Islet precursor cell (in vitro differentiated cells): ENCODE measurements around the gene DIP2C.
"Not testable (repeated sequence)": the region's sequence is repeated elsewhere in the genome, so short reads cannot be mapped to it uniquely, and the experiment has no call there.

Experiments
- DNase-seq: peaks from one replicate; pipeline ENCODE4 v3.0.0-alpha.2; 2018

The DIP2C gene

GRCh38 chr10:367636-368035 lies 321.8 kb downstream of the DIP2C start:
- no peak for DNase-seq

GRCh38 chr10:366186-366585 lies 323.3 kb downstream of the DIP2C start:
- no peak for DNase-seq

- no peak for DNase-seq
Observed at GRCh38 chr10:364267-364775, 325.1 kb downstream of the DIP2C start.

GRCh38 chr10:363152-363551 lies 326.3 kb downstream of the DIP2C start:
- no peak for DNase-seq

- no peak for DNase-seq
Observed at GRCh38 chr10:361203-362081, 328.0 kb downstream of the DIP2C start.

GRCh38 chr10:360653-361052 lies 328.8 kb downstream of the DIP2C start:
- no peak for DNase-seq

GRCh38 chr10:359762-360161 lies 329.7 kb downstream of the DIP2C start:
- DNase-seq = no peak

GRCh38 chr10:359093-359492 lies 330.4 kb downstream of the DIP2C start:
- DNase-seq = peak; percentile 37

GRCh38 chr10:357201-357950 lies 332.1 kb downstream of the DIP2C start:
- DNase-seq = peak; percentile 38

GRCh38 chr10:356452-356851 lies 333.0 kb downstream of the DIP2C start:
- DNase-seq = no peak

- peak; percentile 37 for DNase-seq
Observed at GRCh38 chr10:354901-355617, 334.4 kb downstream of the DIP2C start.

GRCh38 chr10:352476-353235 lies 336.8 kb downstream of the DIP2C start:
- peak; percentile 41 for DNase-seq

GRCh38 chr10:351770-352334 lies 337.6 kb downstream of the DIP2C start:
- peak; percentile 49 for DNase-seq

GRCh38 chr10:350981-351501 lies 338.4 kb downstream of the DIP2C start:
- DNase-seq = peak; percentile 37

GRCh38 chr10:349081-349480 lies 340.4 kb downstream of the DIP2C start:
- no peak for DNase-seq

GRCh38 chr10:348456-348855 lies 341.0 kb downstream of the DIP2C start:
- DNase-seq = no peak

- not testable (repeated sequence) for DNase-seq
Observed at GRCh38 chr10:347774-348173, 341.7 kb downstream of the DIP2C start.

- not testable (repeated sequence) for DNase-seq
Observed at GRCh38 chr10:347190-347589, 342.3 kb downstream of the DIP2C start.

GRCh38 chr10:344582-345200 lies 344.8 kb downstream of the DIP2C start:
- no peak for DNase-seq

- no peak for DNase-seq
Observed at GRCh38 chr10:343231-344220, 345.9 kb downstream of the DIP2C start.
